ENCODE data around the gene FKBP4. TPM values are rescaled to one million over a fixed set of nuclear protein-coding genes. Genes with fewer than 3 reads are reported as not detected.

Gene FKBP4
- total RNA-seq, 1 experiment from 2014 or later, result 162 TPM

- Histone ChIP-seq H3K4me3 (ENCODE audit: low read length) (no peak overlapping the region), H3K79me2 (ENCODE audit: low read length) (0 out of 2 replicates have a peak, but pooled peaks cover 7% of the 10 kb centered on the region), H3K27me3 (ENCODE audit: low read length) (no peaks in the 10 kb centered on the region), H3K9me2 (replicated peaks; ENCODE audit: low read length) (no peaks in the 10 kb centered on the region), H3K9me3 (ENCODE audit: low read length) (no peaks in the 10 kb centered on the region), H3K36me3 (ENCODE audit: low read depth, low read length) (no peaks in the 10 kb centered on the region; the same call in 1 of the 2 replicates), H3K4me2 (ENCODE audit: low read length) (no peak overlapping the region), H3F3A (ENCODE audit: low read length, unreplicated experiment) (no peaks in the 10 kb centered on the region), H3K4me1 (ENCODE audit: insufficient read depth, low read length) (no peaks in the 10 kb centered on the region), H3K9ac (ENCODE audit: low read length) (no peak overlapping the region), H3K27ac (ENCODE audit: low read length) (no peak overlapping the region), H4K20me1 (ENCODE audit: low read length) (no peaks in the 10 kb centered on the region), H2AFZ (ENCODE audit: low read length) (no peak overlapping the region)
- TF ChIP-seq EZH2 (IDR thresholded peaks at IDR 0.05; ENCODE audit: low read length, unreplicated experiment) (no peak), EZH2phosphoT487 (IDR thresholded peaks at IDR 0.05; ENCODE audit: borderline replicate concordance, low read length) (no peak)
- TF ChIP-seq, protein P1, sequence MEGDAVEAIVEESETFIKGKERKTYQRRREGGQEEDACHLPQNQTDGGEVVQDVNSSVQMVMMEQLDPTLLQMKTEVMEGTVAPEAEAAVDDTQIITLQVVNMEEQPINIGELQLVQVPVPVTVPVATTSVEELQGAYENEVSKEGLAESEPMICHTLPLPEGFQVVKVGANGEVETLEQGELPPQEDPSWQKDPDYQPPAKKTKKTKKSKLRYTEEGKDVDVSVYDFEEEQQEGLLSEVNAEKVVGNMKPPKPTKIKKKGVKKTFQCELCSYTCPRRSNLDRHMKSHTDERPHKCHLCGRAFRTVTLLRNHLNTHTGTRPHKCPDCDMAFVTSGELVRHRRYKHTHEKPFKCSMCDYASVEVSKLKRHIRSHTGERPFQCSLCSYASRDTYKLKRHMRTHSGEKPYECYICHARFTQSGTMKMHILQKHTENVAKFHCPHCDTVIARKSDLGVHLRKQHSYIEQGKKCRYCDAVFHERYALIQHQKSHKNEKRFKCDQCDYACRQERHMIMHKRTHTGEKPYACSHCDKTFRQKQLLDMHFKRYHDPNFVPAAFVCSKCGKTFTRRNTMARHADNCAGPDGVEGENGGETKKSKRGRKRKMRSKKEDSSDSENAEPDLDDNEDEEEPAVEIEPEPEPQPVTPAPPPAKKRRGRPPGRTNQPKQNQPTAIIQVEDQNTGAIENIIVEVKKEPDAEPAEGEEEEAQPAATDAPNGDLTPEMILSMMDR (conservative IDR thresholded peaks at IDR 0.05; ENCODE audit: low read depth, low read length), result no peak
- ATAC-seq, result no peak
- no peak for DNase-seq
- intact Hi-C loops (cut with micrococcal nuclease), result no loop called here
- ChIA-PET POLR2A (ENCODE audit: unreplicated experiment) (no interaction called here), CTCF (no interaction called here)
- BruUV-seq (replicated peaks), result no TSS peak
These were observed 25.0 kb downstream of the FKBP4 start for GRCh38 chr12:2819810-2820209.

DNA sequence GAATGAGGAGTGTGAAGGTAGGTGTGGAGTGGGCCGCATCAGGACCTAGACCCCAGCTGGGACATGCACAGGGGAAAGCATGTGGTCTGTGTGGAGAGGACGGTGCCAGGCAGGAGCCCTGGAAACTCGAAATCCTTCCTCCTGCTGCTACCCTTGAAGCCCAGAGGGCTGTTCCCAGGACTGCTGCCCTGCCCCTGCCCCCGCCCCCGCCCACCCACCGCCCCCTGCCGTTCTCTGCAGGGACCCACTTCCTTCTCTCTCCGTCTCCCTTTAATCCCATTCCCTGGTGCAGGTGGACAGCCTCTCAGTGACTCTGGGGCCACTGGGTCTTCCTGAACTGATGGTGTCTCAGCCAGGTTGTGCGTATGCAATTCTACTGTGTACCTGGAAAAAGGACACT, 25.7 kb downstream of the FKBP4 start:
- TF ChIP-seq, protein P1 (conservative IDR thresholded peaks at IDR 0.05; ENCODE audit: low read depth, low read length), result no peak
- TF ChIP-seq EZH2 (IDR thresholded peaks at IDR 0.05; ENCODE audit: low read length, unreplicated experiment), result no peak
- no peak for TF ChIP-seq EZH2phosphoT487 (IDR thresholded peaks at IDR 0.05; ENCODE audit: borderline replicate concordance, low read length)
- Histone ChIP-seq H3K9me3 (ENCODE audit: low read length) (no peaks in the 10 kb centered on the region), H3K27me3 (ENCODE audit: low read length) (no peaks in the 10 kb centered on the region), H3K36me3 (ENCODE audit: low read depth, low read length) (peaks cover 6% of the 10 kb centered on the region; the same call in 1 of the 2 replicates), H3K79me2 (ENCODE audit: low read length) (0 out of 2 replicates have a peak, but pooled peaks cover 3% of the 10 kb centered on the region), H3K4me2 (ENCODE audit: low read length) (no peak overlapping the region), H3K27ac (ENCODE audit: low read length) (no peak overlapping the region), H3F3A (ENCODE audit: low read length, unreplicated experiment) (no peaks in the 10 kb centered on the region), H3K9me2 (replicated peaks; ENCODE audit: low read length) (no peaks in the 10 kb centered on the region), H3K4me1 (ENCODE audit: insufficient read depth, low read length) (no peaks in the 10 kb centered on the region), H3K4me3 (ENCODE audit: low read length) (no peak overlapping the region), H2AFZ (ENCODE audit: low read length) (no peak overlapping the region), H4K20me1 (ENCODE audit: low read length) (no peaks in the 10 kb centered on the region), H3K9ac (ENCODE audit: low read length) (no peak overlapping the region)
- ChIA-PET CTCF (no interaction called here), POLR2A (ENCODE audit: unreplicated experiment) (no interaction called here)
- BruUV-seq (replicated peaks), result no TSS peak
- no peak for ATAC-seq
- intact Hi-C loops (cut with micrococcal nuclease), result no loop called here
- DNase-seq, result no peak

DNA sequence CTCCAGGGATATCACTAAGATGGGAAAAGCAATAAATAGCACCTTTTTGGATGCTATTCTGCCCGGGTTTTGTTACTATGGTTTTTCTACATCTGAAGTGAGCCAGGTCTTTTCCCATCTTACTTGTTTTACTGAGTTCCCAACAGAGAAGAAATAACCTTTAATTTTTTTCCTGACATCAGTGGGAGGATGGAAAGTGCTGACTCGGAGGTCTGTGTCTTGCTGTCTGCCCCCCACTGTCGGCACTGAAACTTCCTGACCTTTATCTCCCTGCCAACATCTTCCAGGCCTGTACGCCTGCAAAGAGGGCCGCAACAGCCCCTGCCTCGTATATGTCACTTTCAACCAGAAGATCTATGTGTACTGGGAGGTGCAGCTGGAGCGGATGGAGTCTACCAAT, 28.7 kb downstream of the FKBP4 start:
- ChIA-PET POLR2A (ENCODE audit: unreplicated experiment) (no interaction called here), CTCF (no interaction called here)
- no peaks in the 10 kb centered on the region for H3K9me3 ChIP-seq (ENCODE audit: low read length)
- ATAC-seq, result no peak
- H3K4me1 ChIP-seq (ENCODE audit: insufficient read depth, low read length), result no peaks in the 10 kb centered on the region
- TF ChIP-seq, protein P1 (conservative IDR thresholded peaks at IDR 0.05; ENCODE audit: low read depth, low read length), result no peak
- TF ChIP-seq EZH2 (IDR thresholded peaks at IDR 0.05; ENCODE audit: low read length, unreplicated experiment), result no peak
- TF ChIP-seq EZH2phosphoT487 (IDR thresholded peaks at IDR 0.05; ENCODE audit: borderline replicate concordance, low read length), result no peak
- no peaks in the 10 kb centered on the region for H3F3A ChIP-seq (ENCODE audit: low read length, unreplicated experiment)
- no peak overlapping the region for H3K4me3 ChIP-seq (ENCODE audit: low read length)
- no peak overlapping the region for H2AFZ ChIP-seq (ENCODE audit: low read length)
- H3K79me2 ChIP-seq (ENCODE audit: low read length), result no peaks in the 10 kb centered on the region
- H3K9me2 ChIP-seq (replicated peaks; ENCODE audit: low read length), result no peaks in the 10 kb centered on the region
- no TSS peak for BruUV-seq (replicated peaks)
- no peaks in the 10 kb centered on the region for H3K27me3 ChIP-seq (ENCODE audit: low read length)
- peaks cover 7% of the 10 kb centered on the region; the same call in 1 of the 2 replicates for H3K36me3 ChIP-seq (ENCODE audit: low read depth, low read length)
- DNase-seq, result no peak
- no peak overlapping the region for H3K4me2 ChIP-seq (ENCODE audit: low read length)
- no peaks in the 10 kb centered on the region for H4K20me1 ChIP-seq (ENCODE audit: low read length)
- H3K27ac ChIP-seq (ENCODE audit: low read length), result no peak overlapping the region
- no peak overlapping the region for H3K9ac ChIP-seq (ENCODE audit: low read length)
- intact Hi-C loops (cut with micrococcal nuclease), result no loop called here
